GM18499 (cell line): ENCODE measurements around the gene SYCE1.
"Not testable (repeated sequence)": the region's sequence is repeated elsewhere in the genome, so short reads cannot be mapped to it uniquely, and the experiment has no call there.

ENCODE experiments used
- ATAC-seq: cut with Tn5 transposase; IDR thresholded peaks from one replicate; pipeline ENCODE4 v1.9.1; 2021; ENCODE audit warnings: moderate number of reproducible peaks; ENCODE audit not compliant: insufficient read depth, unreplicated experiment

SYCE1 gene

DNA sequence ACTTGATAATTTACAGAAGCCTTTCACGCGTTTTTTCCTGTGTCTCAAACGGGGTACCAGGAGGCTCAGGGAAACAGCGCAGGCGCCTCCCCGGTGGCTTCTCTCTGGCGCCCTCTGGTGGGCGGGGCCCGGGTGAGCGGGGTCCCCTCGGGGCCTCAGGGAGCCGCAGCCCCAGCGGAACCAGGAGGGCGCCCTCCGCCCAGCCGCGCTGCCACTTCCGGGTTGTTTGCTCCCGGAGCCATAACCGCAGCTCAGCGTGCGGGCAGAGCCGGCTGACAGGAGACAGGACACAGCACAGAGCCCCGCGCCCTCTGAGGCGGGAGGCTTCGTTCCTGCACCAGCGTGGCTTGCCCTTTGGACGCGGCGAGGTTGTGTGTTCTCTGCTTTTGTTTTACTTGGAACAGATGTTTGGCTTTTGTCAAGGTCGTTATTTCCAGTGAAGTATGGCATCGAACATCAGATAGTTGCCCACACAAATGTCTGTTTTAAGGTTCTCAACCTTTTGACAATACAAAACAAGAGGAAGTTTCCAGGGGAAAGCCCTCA, 45.1 kb downstream of the SYCE1 start:
- ATAC-seq, result no peak

DNA sequence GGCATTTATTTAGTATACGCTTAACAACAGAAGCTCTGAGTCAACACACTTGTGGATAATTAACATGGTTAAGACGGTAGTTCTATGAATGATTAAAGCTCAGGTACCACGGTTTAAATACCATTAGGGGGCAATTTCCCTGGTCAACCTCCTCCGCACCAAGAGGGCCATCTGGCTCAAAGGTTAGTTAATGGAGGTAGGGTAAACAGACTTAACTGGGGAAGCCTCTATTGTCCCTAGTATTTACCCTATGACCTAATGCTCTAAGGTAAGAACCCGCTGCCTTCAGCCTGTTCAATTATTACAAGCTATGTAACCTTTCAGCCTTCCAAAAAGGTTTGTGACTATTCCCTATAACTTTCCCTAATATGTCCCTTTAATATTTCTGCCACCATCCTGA, 46.9 kb downstream of the SYCE1 start:
- ATAC-seq, result not testable (repeated sequence)

- ATAC-seq, result no peak
These were observed 49.3 kb downstream of the SYCE1 start for GRCh38 chr10:133516057-133516456.

DNA sequence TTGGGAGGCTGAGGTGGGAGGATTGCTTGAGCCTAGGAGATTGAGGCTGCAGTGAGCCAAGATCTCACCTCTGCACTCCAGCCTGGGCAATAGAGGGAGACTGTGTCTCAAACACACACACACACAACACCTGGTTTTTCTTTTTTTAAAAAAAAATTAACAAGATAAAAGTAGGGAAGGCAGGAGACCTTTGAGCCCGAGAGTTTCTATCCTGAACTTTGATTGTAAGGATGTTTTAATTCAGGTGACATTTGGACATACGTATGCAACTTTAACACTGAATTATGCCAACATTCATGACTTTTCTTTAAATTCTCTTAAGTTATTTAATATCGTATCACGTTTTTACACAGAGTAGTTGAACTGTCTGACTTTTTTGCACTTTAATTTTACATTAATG, 49.9 kb downstream of the SYCE1 start:
- no peak for ATAC-seq

GRCh38 chr10:133511907-133512528, 53.4 kb downstream of the SYCE1 start:
- ATAC-seq, result no peak

DNA sequence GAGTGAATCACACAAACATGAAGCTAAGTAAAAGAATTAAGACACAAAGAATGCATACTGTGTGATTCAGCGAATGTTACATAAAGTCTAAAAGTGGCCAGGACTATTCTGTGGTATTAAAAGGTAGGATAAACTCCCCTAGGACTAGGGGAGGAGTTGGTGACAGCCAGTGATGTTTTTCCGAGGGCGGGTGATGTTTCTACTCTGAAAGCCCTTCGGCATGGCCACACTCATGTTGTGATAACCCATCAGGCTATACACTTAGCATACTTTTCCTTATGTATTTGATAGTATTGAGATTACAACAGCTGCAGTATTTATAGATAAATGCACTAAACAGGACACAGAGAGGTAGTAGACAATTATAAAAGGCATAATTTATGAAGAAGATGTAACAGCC, 54.0 kb downstream of the SYCE1 start:
- ATAC-seq, result no peak

DNA sequence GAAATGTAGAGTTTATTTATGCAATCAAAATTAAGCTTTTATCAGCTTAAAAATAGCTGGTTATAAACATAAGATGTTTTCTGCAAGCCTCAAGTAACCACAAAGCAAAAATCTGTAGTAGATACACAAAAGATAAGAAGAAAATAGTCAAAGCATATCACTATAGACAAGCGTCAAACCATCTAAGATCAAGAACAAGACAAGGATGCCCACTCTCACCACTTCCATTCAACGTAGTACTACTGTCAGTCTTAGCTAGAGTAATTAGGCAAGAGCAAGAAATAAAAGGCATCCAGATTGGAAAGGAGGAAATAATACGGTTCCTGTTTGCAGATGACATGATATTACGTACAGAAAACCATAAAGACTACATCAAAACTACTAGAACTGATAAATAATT, 55.7 kb downstream of the SYCE1 start:
- ATAC-seq, result no peak
